NCI-H2081 (cell line): ENCODE data around the gene PTPRT.

Experiments
- DNase-seq, 2 experiments: peaks; one replicate each; lab custom pipeline; 2025; lab: John Stamatoyannopoulos, UW

PTPRT gene

GRCh38 chr20:43022568-43022967 is 167.1 kb downstream of the PTPRT start:
- DNase-seq, result no peak

- DNase-seq, result no peak
Observed at GRCh38 chr20:43022081-43022480, 167.6 kb downstream of the PTPRT start.

- no peak for DNase-seq
Observed at GRCh38 chr20:43017241-43018030, 172.3 kb downstream of the PTPRT start.

- no peak for DNase-seq
Observed at GRCh38 chr20:43016257-43016656, 173.4 kb downstream of the PTPRT start.

- no peak for DNase-seq
Observed at GRCh38 chr20:43015566-43015965, 174.1 kb downstream of the PTPRT start.

GRCh38 chr20:43014206-43014605 is 175.5 kb downstream of the PTPRT start:
- no peak for DNase-seq

GRCh38 chr20:43011491-43011890 is 178.2 kb downstream of the PTPRT start:
- DNase-seq, result no peak

GRCh38 chr20:43009532-43009931 is 180.2 kb downstream of the PTPRT start:
- no peak for DNase-seq

GRCh38 chr20:43007525-43007924 is 182.2 kb downstream of the PTPRT start:
- no peak for DNase-seq

GRCh38 chr20:43006651-43007375 is 182.9 kb downstream of the PTPRT start:
- DNase-seq, result no peak

- DNase-seq, result no peak
Observed at GRCh38 chr20:43003318-43003944, 186.3 kb downstream of the PTPRT start.

GRCh38 chr20:42996141-42996540 is 193.6 kb downstream of the PTPRT start:
- no peak for DNase-seq

GRCh38 chr20:42988319-42988718 is 201.4 kb downstream of the PTPRT start:
- no peak for DNase-seq

- no peak for DNase-seq
Observed at GRCh38 chr20:42987376-42988114, 202.2 kb downstream of the PTPRT start.

- no peak for DNase-seq
Observed at GRCh38 chr20:42986143-42986773, 203.4 kb downstream of the PTPRT start.

GRCh38 chr20:42985628-42986027 is 204.1 kb downstream of the PTPRT start:
- DNase-seq, result no peak

GRCh38 chr20:42982218-42982617 is 207.5 kb downstream of the PTPRT start:
- DNase-seq, result no peak

GRCh38 chr20:42981253-42981652 is 208.5 kb downstream of the PTPRT start:
- no peak for DNase-seq

GRCh38 chr20:42979720-42980119 is 210.0 kb downstream of the PTPRT start:
- DNase-seq, result no peak

- no peak for DNase-seq
Observed at GRCh38 chr20:42978184-42978974, 211.3 kb downstream of the PTPRT start.

- no peak for DNase-seq
Observed at GRCh38 chr20:42975974-42976373, 213.7 kb downstream of the PTPRT start.
